ENCODE data around the gene KRTAP4-8.
"Not testable (repeated sequence)": the region's sequence is repeated elsewhere in the genome, so short reads cannot be mapped to it uniquely, and the experiment has no call there.

KRTAP4-8 gene

DNA sequence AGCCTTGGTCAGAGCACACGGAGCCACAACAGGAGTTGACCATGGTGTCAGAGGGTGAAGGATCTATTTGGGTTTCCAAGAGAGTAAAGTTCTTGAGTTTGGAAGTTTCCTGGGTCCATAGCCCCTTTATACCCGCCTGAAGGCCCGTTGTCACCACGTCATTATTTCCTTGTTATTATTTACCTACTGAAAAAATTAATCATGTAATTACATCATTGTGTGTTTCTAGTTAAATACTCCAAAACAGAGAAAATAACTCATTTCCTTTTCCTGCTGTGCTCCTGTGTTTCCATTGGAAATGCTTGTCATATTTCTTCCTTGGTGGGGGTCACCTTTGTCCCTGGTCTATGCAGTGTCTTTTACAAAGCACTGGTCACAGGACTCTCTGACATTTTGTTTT is at the start of gene KRTAP4-8:
KRTAP4-8 (minus strand) TSS at position 101 of the 400 bp plus-strand sequence; CDS start at position 43, 58 bp downstream.
- DNase-seq, result no peak

DNA sequence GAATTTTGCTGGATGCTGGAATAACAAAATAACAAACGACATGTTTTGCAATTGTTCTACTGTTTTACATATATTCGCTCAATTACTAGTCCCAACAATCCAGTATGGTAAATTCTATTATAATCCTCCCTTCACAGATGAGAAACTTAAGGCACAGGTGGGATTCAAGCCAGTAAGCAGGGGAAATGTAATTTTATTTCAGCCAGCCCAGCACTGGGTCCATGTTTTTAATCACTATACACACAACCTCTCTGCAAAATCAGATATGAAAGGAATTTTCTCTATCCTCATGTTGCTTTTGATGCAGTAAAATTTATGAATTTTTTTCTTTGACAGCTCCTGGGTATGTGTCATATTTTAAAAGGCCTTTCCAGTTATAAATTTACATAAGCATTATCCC is 47.3 kb upstream of the KRTAP4-8 start:
- DNase-seq, result no peak

DNA sequence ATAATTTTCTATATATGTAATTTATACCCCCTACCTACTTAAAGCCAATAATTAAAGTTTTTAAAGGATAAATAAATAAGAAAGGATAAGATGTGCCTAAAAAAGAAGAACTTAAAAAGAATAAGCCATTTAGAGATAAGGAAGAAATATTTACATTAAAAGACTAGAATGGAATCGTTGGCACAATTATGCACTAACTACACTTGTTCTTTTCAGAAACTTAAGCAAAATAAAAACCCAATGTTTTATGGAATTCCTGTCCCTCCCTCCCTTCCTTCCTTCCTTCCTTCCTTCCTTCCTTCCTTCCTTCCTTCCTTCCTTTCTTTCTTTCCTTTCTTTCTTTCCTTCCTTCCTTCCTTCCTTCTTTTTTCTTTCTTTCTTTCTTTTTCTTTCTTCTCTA is 46.9 kb upstream of the KRTAP4-8 start:
- no peak for DNase-seq

DNA sequence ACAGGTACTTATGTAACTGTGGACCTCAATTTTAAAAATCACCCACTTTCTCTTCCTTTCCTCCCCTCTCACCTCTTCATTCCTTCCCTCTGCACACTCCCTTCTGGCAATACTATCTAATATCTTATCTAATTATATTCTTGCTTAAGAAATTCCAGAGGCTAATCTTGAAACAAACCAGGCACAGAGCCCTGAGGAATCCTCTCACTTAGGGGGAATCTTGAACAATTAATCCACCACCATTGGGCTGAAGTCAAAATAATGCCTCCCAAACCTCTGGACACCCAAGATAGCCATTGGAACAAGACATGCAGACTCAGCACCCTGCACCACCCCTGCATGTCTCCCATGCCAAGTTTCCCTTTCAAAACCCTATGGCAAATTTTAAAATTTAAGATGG is 43.4 kb upstream of the KRTAP4-8 start:
- no peak for DNase-seq

DNA sequence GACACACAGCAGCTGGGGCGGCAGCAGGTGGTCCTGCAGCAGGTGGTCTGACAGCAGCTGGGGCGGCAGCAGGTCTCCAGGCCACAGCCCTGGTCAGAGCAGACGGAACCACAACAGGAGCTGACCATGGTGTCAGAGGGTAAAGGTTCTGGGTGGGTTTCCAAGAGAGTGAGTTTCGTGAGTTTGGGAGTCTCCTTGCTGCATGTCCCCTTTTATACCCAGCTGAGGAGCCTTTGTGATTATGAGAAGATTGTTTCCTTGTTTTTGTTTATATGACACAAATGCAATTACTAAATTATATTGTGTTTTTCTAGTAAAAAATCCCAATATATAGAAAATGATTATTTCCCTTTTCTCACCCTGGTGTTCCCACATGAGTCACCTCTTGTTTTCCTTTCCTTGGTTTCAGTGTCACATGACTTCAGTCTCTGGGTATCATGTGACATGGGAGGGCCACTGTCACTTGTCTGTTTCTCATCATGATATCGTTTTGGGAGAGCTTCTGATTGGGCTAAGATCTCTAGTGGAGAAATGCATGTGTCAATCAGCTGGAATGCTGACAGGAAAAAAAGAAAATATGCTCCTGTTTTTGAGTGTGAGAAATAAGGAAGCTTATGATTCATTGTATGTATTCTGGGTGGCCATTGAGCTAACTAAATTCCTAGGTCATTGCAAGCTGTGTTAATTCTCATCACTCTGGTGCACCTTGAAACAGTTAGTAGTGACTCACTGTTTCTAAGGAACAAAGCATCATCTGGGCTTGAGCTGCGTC is 42.6 kb upstream of the KRTAP4-8 start, which contains the start of gene KRTAP4-6:
KRTAP4-6 (minus strand) TSS at position 185 of the 772 bp plus-strand sequence; CDS start at position 128, 57 bp downstream.
- no peak for DNase-seq

DNA sequence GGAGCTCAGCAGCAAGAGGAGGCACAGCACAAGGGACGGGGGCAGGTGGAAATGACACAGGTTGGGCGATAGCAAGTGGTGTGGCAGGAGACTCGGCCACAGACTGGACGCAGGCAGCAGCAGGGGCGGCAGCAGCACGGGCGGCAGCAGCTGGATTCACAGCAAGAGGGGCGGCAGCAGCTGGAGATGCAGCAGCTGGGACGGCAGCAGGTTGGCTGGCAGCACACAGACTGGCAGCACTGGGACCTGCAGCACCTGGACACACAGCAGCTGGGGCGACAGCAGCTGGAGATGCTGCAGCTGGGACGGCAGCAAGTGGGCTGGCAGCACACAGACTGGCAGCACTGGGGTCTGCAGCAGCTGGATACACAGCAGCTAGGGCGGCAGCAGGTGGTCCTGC is 41.9 kb upstream of the KRTAP4-8 start:
- not testable (repeated sequence) for DNase-seq

DNA sequence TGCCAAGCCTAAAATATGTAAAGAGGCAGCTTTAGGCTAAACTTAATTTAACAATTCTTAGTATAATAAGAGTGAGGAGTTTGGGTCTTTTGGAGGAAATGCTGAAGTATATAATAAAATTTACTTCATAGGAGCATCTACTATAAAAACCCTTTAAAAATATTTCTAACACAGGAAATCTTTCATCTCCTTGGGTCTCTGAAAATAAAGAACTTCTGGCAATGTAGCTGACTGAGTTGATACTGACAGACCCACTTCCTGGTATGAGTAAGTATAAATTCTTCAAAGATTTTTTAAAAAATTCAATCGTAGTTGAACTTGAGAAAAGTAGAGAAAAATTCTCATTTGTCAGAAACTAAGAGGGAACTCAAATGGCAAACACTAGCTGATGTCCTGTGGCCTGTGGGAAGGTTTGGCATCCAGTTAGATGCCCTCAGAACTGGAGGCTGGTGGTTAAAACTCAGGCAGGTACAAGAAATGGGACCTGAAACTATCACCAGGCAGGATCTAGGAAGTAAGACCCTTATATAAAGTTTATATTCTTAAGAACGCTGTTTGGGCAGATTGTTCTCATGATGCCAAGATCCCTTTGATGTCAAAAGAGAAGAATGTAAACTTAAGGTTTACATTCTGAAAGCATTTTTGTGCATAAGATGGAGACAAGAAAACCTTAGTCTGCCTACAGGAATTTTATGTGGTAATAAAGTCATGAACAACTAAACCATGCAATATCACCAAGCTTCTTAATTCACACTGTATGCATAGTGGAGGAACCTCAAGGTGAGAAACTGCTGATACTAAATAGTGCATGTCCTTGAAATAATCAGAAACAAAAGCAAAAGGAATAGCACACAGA is 36.2 kb upstream of the KRTAP4-8 start:
- DNase-seq, result no peak

DNA sequence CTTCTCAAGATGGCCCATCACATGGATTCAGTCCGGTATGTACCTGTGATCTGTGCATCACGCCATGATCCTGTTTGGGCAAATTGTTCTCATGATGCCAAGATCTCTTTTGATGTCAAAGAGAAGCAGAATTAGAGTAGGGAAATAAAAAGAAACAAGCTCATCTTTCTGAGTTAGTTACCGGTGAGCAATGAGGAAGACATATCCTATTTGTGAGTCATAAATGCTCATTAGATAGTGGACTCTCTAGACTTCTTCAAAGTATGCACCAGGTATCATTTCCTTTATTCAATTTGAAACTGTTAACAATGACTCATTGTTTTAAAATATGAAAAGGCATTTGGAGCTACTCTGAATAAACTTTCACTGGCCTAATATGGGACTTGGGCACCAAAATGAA is 34.0 kb upstream of the KRTAP4-8 start:
- DNase-seq, result no peak

DNA sequence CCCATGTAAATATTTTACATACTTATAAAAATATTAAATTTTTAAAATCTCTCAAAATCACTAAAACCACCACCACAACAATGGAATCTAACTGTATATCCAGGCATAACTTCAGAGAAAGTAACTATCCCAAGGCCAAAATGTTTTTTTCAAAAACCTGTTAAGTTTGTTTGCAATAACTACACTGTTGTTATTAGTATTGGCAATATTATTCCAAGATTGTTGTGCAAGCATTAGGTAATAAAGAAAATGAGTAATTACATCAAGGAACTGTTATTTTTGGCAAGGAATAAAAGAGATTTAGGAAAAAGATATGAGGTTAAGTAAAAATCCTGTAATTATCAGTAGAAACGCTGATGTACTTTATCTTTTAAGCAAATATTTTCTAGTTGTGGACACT is 29.4 kb upstream of the KRTAP4-8 start:
- no peak for DNase-seq

DNA sequence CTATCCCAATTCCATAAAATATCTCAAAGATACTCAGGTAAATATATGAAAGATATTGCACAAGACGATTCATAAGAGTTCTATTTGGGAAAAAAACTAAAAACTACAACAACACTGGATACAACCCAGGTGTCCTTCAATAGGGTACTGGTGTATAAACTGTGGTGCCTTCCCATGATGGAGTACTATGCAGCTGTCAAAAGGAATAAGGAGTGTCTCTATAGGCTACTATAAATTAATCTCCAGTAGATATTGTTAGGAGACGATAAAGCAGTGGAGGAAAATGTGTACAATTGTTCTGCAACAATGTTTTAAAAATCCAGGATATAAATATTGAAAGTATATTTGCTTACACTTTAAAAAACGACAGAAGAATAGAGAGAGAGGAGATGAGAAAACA is 28.5 kb upstream of the KRTAP4-8 start:
- no peak for DNase-seq

DNA sequence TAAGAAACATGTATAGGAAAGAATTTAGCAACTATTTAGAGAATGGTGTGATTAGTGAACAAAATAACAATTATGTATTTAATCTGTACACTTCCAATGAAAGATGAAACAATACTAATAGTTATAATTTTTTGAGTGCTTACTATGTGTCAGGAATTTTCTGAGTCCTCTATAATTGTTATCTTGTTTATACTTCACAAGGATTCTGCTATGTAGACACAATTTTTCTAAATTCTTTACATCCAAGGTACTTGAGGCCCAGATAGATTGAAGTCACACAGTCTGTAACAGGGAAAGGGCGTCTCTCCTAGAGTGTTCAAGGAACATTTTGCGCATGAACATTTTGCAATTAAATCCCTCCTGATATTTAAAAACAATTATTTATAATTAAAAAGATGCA is 27.1 kb upstream of the KRTAP4-8 start:
- DNase-seq, result no peak

DNA sequence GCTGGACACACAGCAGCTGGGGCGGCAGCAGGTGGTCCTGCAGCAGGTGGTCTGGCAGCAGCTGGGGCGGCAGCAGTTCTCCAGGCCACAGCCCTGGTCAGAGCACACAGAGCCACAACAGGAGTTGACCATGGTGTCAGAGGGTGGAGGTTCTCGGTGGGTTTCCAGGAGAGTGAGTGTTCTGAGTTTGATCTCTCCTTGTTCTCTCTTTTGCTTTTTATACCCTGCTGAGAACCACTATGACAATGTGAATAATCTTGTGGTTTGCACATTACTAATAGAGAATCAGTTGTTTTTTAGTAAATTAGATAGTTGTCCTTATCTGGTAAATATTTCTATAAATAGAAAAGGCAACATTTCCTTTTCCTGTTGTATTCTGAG is 26.0 kb upstream of the KRTAP4-8 start, which contains the start of gene KRTAP4-12:
KRTAP4-12 (minus strand) TSS at position 192 of the 381 bp plus-strand sequence; CDS start at position 132, 60 bp downstream.
- not testable (repeated sequence) for DNase-seq

DNA sequence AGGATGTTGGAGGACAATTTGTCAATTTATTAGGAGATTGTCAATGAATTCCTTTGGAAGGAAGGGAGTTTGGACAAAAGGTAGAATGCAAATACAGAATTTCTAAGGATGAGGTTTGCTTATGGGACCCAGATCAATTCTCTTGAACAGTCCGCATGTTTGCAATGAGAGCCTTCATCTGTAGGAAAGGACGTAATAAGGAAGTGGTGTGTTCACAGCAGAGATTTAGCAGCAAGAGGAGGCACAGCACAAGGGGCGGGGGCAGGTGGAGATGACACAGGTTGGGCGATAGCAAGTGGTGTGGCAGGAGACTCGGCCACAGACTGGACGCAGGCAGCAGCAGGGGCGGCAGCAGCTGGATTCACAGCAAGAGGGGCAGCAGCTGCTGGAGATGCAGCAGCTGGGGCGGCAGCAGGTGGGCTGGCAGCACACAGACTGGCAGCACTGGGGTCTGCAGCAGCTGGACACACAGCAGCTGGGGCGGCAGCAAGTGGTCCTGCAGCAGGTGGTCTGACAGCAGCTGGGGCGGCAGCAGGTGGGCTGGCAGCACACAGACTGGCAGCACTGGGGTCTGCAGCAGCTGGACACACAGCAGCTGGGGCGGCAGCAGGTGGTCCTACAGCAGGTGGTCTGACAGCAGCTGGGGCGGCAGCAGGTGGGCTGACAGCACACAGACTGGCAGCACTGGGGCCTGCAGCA is 25.5 kb upstream of the KRTAP4-8 start:
- DNase-seq, result not testable (repeated sequence)

DNA sequence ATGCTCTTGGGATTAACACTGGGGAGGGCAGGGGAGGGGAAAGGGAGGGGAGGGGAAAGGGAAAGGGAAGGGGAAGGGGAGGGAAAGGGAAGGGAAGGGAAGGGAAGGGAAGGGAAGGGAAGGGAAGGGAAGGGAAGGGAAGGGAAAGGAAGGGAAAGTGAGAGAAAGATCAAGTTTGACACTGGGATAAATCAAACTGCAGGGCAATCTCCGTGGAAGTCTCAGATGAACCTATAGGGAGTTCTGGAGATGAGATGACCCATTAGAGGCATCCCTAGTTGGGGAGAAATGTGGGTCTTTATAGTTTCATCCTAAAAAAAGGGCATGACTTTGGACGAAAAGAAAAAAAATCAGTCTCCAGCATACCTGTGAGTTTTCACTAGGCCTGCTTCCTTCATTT is 23.8 kb upstream of the KRTAP4-8 start:
- DNase-seq, result no peak

DNA sequence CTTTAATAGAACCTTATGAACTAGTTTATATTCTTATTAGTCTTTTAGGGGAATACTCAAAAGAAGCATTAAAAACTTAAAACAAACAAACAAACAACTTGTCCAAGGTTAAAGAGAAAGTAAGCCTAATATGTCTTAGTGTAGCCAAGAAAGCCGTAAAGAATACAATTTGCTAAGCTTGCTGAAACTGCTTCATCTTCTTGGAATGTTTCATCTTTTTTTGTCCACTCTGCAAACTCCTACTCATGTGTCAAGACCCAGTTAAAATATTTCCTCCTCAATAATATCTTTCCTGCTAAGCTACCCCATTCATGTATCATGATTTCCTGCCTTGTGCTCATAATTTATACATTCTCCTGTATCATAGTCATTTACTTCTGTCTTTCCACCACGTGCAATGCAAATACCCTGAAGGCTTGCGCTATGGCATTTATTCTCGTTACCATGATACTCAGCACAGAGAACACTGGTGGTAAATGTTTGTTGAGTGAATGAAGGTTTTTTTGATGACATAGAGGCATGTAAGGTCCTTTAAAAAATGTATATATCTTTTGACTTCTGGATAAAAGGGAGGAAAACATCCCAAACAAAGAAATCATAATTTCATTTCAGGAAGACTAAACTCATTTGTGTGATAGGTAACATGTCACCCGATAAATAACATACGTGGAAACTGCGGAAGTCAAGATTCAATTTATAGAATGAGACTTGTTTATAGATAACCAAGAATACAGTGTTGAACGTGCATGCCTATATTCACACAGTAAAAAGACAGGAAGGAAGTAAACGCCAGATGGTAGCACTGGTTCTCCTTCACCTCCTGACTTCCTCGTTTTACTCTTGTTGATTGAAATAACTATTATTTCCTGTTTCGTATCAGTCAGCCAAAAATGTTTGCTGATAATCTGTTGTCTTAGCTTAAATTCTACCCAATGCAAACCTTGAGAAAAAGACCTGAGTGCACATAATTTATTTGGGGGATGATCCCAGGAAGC is 22.1 kb upstream of the KRTAP4-8 start:
- not testable (repeated sequence) for DNase-seq

DNA sequence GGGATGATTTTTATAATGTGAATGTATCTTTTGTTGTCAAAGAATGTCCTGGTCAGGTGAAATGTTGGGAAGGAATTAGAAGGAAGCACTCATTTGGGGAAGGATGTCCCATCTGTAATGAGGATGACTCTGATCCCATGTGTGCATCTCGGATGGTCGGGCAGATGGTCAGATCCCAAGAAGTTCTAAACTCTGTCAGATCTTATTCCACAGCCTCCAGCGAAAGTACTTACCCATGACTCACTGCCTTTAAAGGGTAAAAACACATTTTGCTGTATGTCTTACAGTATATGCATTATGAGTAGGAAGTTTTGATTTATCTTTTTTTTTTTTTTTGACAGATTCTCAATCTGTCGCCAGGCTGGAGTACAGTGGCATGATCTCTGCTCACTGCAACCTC is 20.8 kb upstream of the KRTAP4-8 start:
- DNase-seq, result no peak

DNA sequence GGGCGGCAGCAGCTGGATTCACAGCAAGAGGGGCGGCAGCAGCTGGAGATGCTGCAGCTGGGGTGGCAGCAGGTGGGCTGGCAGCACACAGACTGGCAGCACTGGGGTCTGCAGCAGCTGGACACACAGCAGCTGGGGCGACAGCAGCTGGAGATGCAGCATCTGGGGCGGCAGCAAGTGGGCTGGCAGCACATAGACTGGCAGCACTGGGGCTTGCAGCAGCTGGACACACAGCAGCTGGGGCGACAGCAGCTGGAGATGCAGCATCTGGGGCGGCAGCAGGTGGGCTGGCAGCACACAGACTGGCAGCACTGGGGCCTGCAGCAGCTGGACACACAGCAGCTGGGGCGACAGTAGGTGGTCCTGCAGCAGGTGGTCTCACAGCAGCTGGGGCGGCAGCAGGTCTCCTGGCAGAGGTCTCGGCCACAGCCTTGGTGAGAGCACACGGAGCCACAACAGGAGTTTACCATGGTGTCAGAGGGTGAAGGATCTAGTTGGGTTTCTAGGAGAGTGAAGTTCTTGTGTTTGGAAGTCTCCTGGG is 20.0 kb upstream of the KRTAP4-8 start, which contains the start of gene KRTAP4-11:
KRTAP4-11 (minus strand) TSS at position 528 of the 541 bp plus-strand sequence; CDS start at position 470, 58 bp downstream.
- DNase-seq, result not testable (repeated sequence)

DNA sequence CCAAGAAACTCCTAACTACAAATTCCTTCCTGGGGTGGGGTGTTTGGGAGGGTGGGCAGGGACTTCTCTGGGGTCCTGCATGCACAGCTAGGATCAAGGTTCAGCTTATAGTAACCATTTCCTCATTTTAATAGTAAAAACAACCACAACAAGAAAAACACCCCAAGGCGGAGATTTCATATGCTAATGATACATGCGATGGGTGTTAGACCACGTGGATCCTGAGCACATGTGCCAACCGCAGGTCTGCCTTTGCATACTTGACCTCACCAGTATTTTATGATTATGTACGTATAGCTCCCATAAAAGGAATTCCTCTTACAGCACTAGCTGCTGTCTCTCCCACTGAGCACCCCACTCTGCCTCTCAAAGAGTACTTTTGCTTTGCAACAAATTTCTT is 18.4 kb upstream of the KRTAP4-8 start:
- DNase-seq, result no peak

DNA sequence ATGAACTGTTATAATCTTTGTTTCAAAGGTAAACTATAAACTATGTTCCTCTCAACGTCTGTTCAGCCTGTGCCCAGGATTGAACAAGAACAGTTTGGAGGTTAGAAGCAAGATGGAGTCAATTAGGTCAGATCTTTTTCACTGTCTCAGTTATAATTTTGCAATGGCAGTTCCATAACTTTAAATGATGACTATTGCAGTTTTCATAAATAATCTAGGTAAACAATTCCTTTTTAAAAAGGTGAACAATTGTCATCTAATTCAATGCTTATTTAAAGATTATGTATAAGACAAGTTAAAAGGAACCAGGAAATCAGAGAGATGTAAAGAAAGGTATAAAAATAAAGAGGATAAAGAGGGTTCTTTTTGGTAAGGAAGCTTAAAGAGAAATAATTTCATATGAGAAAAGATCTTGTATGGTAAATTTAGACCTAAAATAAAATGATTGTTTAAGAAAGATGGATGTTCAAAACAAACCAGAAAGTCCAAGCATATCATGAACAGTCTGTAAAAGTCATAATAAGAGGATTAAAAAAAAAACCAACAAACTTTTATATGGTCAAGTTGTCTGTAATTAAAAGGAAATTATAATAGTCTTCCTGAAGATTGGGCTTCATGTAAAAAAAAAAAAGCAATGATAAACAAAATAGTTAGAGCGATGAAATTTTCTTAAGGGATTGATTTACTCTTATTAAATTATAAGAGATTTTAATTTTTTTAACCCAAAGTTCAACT is 13.4 kb upstream of the KRTAP4-8 start:
- no peak for DNase-seq

DNA sequence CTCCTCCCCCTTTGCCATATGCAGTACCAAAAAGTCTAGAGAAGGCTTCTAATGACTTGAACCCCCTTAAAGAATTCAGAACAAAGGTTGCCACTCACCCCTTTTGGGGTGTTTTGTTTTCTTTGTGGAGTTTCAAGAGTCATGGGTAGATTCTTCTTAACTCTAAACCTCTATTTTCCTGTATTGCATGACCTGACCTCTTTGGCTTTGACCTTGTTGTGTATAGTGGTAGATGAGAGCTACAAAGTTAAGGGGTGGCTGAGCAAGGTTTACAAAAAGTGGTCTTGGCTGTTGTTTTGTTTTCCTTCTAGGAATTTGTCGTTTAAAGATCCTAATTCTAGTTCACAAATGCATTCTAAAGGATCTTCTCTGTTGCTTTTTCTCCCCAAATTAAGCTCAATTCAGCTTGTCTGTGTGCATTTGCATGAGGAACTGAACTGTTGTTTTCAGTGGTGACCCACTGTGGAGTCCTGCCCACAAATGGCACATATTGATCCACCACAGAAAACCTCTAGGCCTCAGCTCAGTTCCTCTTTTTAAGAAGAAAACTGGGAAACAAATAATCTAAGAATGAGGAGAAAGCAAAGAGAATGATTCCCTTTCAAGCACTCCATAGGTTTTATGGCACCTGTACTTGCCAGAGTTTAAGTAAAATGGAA is 10.9 kb upstream of the KRTAP4-8 start:
- not testable (repeated sequence) for DNase-seq

Data from GOT3 (cell line).